NCI-H1930 (cell line): ENCODE results near the gene DYNC1H1.

Experiments used
- DNase-seq, 2 experiments: peaks; one replicate each; lab custom pipeline; 2025; lab: John Stamatoyannopoulos, UW

Gene DYNC1H1

DNA sequence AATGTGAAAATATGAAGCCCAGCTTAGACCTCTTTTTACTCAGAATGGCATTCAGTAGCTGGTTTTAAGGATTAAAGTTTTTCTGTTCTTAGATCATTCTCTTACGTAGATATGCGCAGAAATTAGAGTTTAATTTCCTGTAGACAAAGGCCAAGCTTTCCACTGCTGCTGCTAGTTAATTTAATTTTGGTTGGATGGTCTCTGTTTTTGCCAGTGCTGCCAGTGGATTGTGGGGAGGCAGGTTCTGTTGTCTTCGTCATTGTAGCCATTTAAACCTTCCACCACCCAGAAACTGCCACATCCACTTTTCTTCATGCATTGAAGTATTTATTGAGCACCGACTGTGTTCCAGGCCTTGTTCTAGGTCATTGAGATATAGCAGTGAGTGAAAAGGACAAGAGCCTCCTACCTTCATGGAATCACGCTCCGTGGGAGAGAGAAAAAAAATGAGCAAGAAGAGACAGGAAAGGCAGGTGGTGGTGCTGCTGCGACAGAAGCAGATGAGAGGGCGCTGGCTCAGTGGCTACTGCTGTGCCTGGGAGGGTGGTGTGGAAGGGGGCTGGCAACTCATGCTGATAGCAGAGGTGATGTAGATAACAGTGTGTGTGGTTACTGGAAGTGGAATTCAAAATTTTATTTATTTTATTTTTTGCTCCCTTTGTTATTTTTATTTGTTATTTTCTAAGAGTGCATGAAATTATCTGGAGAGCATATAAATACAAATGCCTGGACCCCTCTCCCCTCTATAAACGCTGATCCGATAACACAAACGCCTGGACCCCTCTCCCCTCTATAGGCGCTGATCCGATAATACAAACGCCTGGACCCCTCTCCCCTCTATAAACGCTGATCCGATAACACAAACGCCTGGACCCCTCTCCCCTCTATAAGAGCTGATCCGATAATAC is 33.3 kb downstream of the DYNC1H1 start:
- DNase-seq = no peak

DNA sequence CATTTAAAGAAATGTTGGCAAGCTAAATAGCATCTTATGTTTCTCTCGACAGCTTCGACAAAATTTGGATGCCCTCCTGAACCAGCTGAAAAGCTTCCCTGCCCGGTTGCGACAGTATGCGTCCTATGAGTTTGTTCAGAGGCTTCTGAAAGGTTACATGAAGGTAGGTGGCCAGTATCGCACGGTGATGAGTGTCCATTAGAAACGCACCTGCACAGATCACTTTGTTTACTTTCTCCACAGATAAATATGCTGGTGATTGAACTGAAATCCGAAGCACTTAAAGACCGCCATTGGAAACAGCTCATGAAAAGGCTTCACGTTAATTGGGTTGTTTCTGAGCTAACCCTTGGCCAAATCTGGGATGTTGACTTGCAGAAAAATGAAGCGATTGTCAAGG is 36.5 kb downstream of the DYNC1H1 start:
- no peak for DNase-seq

DNA sequence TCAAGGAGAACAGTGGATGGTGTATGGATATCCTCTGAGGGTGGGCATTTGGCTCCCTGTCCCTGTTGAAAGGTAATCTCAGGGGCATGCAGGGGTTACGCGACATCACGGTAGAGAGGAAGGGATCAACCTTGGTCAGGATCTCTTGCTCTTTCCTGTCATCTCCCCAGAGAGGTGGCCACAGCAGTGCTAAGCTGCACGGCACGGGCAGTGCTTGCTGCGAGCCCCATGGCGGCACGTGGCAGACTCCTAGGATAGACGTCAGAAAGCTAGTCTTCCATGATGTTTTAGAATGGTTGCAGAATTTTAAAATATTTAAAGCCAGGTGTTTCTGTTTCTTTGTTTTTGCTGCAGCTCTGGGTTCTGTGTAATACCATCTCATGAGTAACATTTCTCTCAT is 41.0 kb downstream of the DYNC1H1 start:
- DNase-seq = no peak

- no peak for DNase-seq
Measured at GRCh38 chr14:102007916-102008418, 43.6 kb downstream of the DYNC1H1 start.

GRCh38 chr14:102008891-102009290 is 44.5 kb downstream of the DYNC1H1 start:
- DNase-seq = no peak

GRCh38 chr14:102011631-102012030 is 47.3 kb downstream of the DYNC1H1 start:
- no peak for DNase-seq

DNA sequence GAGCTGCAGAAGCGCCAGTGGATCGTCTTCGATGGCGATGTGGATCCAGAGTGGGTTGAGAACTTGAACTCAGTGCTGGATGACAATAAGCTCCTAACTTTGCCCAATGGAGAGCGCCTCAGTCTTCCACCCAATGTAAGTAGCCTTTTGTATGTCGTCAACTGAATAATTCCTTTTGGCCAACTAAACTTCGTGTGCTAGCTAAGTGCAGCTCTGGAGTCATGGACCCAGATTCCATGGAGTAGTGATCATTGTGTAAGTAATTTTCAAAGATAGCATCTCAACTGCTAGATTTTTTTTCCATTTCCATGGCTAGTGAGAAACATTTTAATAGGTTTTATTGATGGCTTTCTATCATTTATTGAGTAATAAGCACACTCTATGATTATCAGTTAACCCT is 48.0 kb downstream of the DYNC1H1 start:
- DNase-seq = no peak

GRCh38 chr14:102013669-102014200 is 49.4 kb downstream of the DYNC1H1 start:
- no peak for DNase-seq

DNA sequence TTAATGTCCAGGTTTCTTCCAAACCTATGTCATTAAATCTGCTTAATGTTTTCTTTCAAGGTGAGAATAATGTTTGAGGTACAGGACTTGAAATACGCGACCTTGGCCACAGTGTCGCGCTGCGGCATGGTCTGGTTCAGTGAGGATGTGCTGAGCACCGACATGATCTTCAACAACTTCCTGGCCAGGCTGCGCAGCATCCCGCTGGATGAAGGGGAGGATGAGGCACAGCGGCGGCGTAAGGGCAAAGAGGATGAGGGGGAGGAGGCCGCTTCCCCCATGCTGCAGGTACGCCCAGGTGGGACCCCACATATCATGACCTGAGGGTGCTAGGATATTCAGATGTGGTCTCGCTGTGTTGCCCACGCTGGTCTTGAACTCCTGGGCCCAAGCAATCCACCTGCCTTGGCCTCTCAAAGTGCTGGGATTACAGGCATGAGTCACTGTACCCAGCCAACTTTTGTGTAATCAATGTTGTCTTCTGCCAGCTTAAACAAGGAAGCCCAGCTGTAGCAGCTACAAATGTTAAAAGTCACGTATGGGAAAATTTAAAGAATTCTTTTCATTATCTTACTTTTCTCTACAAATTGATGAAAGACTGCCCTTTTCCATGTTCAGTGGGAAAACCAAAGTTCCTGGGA is 50.8 kb downstream of the DYNC1H1 start:
- no peak for DNase-seq

GRCh38 chr14:102015771-102016170 is 51.4 kb downstream of the DYNC1H1 start:
- no peak for DNase-seq

GRCh38 chr14:102016420-102017090 is 52.2 kb downstream of the DYNC1H1 start:
- no peak for DNase-seq

GRCh38 chr14:102018251-102018650 is 53.9 kb downstream of the DYNC1H1 start:
- no peak for DNase-seq

DNA sequence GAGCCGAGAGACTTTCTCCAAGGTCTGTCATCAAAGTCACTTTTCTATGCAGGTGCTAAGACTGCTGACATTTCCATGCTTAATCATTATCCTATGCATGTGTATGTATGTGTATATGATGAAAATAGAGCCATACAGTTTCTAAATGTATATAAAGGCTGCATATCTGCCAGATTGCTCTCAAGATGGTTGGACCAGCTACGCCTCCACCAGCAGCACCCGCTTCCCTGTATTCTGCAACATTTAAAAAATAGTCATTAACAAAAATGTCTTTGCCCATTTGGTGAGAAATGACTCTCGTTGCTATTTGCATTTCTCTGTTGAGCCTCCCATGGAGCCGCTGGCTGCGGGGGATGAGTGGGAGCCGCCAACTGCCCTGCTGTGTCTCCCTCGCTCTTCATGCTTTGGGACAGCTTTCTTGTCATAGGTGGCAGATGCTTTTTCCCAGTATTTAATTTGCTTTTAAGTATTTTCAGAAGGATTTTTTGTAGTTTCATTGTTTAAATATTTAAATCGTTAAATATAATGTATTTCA is 54.7 kb downstream of the DYNC1H1 start:
- DNase-seq = no peak

GRCh38 chr14:102020058-102020971 is 55.9 kb downstream of the DYNC1H1 start:
- DNase-seq = no peak

DNA sequence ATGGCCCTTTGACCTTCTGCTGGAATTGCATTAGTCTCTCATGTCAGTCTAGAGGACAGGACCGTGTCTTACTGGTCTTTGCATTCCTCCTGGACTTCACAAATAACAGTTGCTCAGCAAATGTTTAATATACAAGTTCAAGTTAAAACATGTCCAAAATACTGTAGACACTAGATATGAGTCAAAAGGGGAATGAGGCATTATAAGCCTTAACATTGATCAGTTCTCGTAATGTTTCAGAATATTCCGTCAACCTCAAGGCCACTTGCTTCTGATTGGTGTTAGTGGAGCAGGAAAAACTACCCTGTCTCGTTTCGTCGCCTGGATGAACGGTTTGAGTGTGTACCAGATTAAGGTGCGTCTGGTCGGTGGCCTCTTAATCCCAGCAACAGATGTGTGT is 62.6 kb downstream of the DYNC1H1 start:
- no peak for DNase-seq

DNA sequence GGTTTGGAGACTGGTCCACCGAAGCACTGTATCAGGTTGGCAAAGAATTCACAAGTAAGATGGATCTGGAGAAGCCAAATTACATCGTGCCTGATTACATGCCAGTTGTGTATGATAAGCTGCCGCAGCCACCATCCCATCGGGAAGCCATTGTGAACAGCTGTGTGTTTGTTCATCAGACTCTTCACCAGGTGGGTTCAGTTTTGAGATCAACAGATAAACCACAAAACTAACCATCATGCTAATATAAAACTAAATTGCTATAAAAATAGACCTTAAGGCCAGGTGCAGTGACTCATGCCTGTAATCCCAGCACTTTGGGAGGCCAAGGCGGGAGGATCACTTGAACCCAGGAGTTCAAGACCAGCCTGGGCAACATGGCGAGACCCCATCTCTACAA is 63.6 kb downstream of the DYNC1H1 start:
- no peak for DNase-seq

- no peak for DNase-seq
Measured at GRCh38 chr14:102028733-102029132, 64.4 kb downstream of the DYNC1H1 start.

- DNase-seq = no peak
Measured at GRCh38 chr14:102029956-102030355, 65.6 kb downstream of the DYNC1H1 start.

- no peak for DNase-seq
Measured at GRCh38 chr14:102033241-102033640, 68.9 kb downstream of the DYNC1H1 start.

GRCh38 chr14:102034301-102034700 is 69.9 kb downstream of the DYNC1H1 start:
- DNase-seq = no peak

- DNase-seq = no peak
Measured at GRCh38 chr14:102035914-102036313, 71.5 kb downstream of the DYNC1H1 start.
